LNCaP clone FGC (cell line): ENCODE data around the gene SLC29A1.

Experiments
- DNase-seq: peaks from one replicate; pipeline ENCODE4 v3.0.0-alpha.2; 2011; ENCODE audit warnings: low read depth
- H3K4me3 ChIP-seq: 2 replicates; pipeline ENCODE4 v1.5.1; 2011; ENCODE audit warnings: mild to moderate bottlenecking, low read depth, low read length, control low read depth
- TF ChIP-seq, protein P1 (sequence below): IDR thresholded peaks from 2 replicates; pipeline ENCODE4 v1.5.1; 2012; ENCODE audit warnings: mild to moderate bottlenecking; ENCODE audit not compliant: control insufficient read depth, insufficient read depth; ENCODE audit errors: extremely low read depth

SLC29A1 gene

DNA sequence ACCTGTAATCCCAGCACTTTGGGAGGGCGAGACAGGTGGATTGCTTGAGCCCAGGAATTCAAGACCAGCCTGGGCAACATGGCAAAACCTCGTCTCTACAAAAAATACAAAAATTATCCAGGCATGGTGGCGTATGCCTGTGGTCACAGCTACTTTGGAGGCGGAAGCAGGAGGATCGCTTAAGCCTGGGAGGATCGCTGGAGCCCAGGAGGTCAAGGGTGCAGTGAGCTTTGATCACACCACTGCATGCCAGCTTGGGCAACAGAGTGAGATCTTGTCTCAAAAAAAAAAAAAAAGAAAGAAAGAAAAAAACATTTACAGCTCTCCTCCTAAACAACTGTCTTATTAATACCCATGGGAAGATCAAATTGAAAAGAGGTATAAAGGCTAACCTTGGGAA lies 15.4 kb upstream of the SLC29A1 start:
- TF ChIP-seq, protein P1, sequence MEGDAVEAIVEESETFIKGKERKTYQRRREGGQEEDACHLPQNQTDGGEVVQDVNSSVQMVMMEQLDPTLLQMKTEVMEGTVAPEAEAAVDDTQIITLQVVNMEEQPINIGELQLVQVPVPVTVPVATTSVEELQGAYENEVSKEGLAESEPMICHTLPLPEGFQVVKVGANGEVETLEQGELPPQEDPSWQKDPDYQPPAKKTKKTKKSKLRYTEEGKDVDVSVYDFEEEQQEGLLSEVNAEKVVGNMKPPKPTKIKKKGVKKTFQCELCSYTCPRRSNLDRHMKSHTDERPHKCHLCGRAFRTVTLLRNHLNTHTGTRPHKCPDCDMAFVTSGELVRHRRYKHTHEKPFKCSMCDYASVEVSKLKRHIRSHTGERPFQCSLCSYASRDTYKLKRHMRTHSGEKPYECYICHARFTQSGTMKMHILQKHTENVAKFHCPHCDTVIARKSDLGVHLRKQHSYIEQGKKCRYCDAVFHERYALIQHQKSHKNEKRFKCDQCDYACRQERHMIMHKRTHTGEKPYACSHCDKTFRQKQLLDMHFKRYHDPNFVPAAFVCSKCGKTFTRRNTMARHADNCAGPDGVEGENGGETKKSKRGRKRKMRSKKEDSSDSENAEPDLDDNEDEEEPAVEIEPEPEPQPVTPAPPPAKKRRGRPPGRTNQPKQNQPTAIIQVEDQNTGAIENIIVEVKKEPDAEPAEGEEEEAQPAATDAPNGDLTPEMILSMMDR = no peak

DNA sequence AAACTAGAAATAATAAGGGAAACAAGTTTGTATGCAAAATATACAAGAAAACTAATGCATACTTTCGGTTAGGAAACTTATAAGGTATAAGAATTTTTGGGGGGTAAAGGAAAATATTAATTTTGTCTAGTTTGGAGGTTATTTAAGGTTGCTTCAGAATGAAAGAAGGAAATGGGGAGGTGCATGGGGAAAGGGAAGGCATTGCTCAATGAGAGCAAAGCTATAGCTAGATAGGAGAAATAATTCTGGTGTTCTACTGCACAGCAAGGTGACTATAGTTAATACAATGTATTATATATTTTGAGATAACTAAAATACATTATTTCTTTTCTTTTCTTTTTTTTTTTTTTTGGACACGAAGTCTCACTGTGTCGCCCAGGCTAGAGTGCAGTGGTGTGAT lies 12.1 kb upstream of the SLC29A1 start:
- TF ChIP-seq, protein P1 = no peak
- no peak for DNase-seq
- no peak overlapping the region for H3K4me3 ChIP-seq

More for the DNA sequence above, 15.4 kb upstream of the SLC29A1 start:
- no peak for DNase-seq
- H3K4me3 ChIP-seq = no peak overlapping the region

DNA sequence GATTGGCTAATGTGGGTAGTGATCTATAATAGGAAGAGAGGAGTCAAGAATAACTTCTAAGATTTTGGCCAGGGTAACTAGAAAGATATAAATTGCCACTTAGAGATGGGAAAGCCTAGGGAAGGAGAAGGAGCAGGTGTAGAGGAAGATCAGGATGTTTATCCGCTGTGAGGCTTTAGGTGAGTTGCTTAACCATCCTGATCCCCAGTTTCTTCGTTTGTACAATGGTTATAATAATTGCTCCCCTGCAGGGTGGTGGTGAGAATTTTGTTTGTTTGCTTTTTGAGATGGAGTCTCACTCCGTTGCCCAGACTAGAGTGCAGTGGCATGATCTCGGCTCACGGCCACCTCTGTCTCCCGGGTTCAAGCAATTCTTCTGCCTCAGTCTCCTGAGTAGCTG lies 9.1 kb upstream of the SLC29A1 start:
- DNase-seq = no peak
- TF ChIP-seq, protein P1 = no peak
- no peak overlapping the region for H3K4me3 ChIP-seq

DNA sequence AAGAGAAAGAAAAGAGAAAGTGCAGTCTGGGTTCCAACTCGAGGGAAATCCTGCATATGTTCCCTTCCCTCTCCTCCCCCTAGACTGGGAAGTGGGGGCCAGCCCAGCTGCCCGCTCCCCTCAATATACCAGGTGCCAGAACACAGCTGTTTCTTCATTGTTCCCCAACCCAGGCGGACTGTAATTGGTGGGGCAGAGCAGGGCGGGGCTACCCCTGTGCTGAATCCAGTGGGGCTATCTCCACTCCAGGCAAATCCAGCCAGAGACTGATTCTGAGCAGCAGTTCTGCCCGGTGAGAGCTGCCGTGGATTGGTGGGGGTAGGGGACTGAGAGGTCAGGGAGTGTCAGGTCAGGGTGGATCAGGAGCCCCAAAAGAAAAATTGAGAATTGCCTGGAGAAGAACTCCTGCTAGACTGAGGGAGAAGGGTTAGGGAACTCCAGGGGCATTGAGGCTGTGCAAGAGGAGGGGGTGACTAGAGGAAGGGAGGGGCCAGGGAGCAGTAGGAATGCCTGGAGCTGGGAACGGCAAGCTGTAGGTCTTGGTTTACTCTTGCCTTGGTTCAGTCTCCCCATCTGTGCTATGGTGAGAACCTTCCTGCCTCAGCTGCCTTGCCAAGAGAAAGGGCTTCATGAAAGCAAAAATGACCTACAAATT lies 6.6 kb upstream of the SLC29A1 start, which contains the start of gene MYMX:
Gene MYMX (plus strand): TSS at position 250 of the 655 bp plus-strand sequence. CDS start 546 bp downstream, outside the sequence.
- TF ChIP-seq, protein P1 = no peak
- no peak within 1 kb of the TSS for H3K4me3 ChIP-seq
- no peak for DNase-seq

DNA sequence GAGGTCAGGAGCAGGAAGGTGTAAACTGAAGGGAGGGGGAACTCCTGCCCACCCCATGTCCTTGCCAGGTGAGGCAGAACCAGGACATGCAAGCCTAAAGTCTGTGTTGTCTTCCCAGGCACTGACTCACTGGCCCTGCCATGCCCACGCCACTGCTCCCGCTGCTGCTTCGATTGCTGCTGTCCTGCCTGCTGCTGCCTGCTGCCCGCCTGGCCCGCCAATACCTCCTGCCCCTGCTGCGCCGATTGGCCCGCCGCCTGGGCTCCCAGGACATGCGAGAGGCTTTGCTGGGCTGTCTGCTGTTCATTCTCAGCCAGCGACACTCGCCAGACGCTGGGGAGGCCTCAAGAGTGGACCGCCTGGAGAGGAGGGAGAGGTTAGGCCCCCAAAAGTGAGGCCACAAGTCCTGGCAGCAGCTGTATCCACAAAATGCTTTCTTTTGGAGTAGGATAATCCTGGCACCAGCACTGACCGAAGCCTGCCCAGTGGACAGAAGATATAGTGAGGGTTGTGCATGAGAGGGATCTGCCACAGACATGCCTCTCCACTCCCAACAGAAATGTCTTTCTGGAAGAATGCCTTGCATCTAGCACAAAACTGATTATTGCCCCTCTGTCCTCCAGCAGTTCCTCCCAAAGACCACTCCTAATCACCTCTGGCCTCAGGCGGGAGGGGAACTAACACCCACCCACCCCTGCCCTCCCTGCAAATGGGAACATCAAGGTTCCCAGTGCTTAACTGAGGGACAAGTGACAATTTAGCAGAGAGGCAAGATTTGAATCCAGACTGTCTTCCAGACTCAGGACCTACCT lies 5.9 kb upstream of the SLC29A1 start:
- TF ChIP-seq, protein P1 = no peak
- H3K4me3 ChIP-seq = no peak overlapping the region
- no peak for DNase-seq

DNA sequence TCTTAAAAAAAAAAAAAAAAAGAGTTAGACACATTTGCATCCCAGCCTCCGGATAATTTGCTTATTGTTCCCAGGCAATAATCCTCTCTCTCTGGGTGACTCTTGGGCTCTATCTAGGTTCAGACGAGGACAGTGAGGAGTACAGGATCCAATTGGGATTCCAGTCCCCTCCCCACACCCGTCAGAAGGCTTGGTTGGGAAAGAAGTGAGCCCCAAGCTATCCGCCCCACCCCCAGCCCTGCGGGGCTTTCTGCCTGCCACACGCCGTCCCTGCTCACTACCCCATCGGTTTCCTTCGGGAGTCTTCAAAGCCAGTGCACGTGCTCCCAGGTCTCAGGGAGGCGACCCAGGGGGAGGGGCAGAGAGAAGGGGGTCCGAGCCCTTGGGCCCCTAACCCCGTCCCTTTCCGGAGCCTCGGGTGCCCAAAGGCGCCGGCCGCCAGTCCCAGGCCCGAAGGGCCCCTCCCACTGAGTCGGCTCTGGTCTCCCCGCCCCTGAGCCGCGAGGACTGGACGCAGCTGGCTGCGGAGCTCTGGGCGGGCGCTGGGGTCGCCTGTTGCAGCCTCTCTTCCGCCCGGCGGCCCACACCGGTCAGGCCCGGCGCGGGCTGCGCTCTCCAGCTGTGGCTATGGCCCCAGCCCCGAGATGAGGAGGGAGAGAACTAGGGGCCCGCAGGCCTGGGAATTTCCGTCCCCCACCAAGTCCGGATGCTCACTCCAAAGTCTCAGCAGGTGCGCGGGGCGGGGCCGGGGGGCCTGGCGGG lies 4.2 kb upstream of the SLC29A1 start:
- no peak for DNase-seq
- TF ChIP-seq, protein P1 = no peak
- H3K4me3 ChIP-seq = no peak overlapping the region
